DMS53 treated with DMSO at 0.1 percent for 48 hours (cell line): ENCODE results near the gene MAGEA6.
"Not testable (repeated sequence)": the region's sequence is repeated elsewhere in the genome, so short reads cannot be mapped to it uniquely, and the experiment has no call there.

Source experiments
- DNase-seq: peaks from one replicate; lab custom pipeline; 2025; ENCODE audit not compliant: unreplicated experiment; lab: John Stamatoyannopoulos, UW

Gene MAGEA6

DNA sequence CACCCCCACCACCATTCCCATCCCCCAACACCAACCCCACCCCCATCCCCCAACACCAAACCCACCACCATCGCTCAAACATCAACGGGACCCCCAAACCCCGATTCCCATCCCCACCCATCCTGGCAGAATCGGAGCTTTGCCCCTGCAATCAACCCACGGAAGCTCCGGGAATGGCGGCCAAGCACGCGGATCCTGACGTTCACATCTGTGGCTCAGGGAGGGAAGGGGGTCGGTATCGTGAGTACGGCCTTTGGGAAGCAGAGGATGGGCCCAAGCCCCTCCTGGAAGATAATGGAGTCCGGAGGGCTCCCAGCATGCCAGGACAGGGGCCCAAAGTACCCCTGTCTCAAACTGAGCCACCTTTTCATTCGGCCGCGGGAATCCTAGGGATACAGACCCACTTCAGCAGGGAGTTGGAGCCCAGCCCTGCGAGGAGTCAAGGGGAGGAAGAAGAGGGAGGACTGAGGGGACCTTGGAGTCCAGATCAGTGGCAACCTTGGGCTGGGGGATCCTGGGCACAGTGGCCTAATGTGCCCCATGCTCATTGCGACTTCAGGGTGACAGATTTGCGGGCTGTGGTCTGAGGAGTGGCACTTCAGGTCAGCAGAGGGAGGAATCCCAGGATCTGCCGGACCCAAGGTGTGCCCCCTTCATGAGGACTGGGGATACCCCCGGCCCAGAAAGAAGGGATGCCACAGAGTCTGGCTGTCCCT, 35.2 kb downstream of the MAGEA6 start:
- not testable (repeated sequence) for DNase-seq

DNA sequence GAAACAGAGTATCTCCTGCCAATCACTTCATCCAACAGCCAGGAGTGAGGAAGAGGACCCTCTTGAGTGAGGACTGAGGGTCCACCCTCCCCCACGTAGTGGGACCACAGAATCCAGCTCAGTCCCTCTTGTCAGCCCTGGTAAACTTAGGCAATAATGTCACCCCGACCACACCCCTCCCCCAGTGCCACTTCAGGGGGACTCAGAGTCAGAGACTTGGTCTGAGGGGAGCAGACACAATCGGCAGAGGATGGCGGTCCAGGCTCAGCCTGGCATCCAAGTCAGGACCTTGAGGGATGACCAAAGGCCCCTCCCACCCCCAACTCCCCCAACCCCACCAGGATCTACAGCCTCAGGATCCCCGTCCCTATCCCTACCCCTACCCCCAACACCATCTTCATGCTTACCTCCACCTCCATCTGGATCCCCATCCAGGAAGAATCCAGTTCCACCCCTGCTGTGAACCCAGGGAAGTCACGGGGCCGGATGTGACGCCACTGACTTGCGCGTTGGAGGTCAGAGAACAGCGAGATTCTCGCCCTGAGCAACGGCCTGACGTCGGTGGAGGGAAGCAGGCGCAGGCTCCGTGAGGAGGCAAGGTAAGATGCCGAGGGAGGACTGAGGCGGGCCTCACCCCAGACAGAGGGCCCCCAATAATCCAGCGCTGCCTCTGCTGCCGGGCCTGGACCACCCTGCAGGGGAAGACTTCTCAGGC, 36.1 kb downstream of the MAGEA6 start, which contains the start of the genes CSAG1 and MAGEA12:
Gene CSAG1 (minus strand): TSS at position 461 of the 715 bp plus-strand sequence. CDS start 1,261 bp downstream, outside the sequence.
Gene MAGEA12 (plus strand): TSS at position 497 of the 715 bp plus-strand sequence. CDS start 2,405 bp downstream, outside the sequence.
- no peak for DNase-seq

DNA sequence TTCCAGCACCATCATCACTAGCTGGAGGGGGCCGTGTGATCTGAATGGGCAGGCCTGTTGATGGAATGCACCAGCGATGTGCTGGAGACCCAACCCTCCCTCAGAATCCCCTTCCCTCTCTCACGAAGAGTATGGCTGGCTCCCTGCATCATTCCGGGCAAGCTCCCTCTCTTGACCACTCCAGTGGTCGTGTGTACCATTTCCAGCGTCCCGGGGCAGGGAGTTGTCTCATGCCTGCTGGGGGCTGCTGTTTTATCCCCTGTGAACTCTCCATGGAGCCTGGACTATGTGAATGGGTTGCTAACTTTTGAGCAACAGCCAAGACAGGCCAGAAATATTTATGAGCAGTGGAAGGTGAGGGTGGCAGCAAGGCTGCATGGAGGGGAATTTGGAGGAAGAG, 44.1 kb downstream of the MAGEA6 start:
- no peak for DNase-seq
